ENCODE measurements around the gene TTYH2.

Gene TTYH2

DNA sequence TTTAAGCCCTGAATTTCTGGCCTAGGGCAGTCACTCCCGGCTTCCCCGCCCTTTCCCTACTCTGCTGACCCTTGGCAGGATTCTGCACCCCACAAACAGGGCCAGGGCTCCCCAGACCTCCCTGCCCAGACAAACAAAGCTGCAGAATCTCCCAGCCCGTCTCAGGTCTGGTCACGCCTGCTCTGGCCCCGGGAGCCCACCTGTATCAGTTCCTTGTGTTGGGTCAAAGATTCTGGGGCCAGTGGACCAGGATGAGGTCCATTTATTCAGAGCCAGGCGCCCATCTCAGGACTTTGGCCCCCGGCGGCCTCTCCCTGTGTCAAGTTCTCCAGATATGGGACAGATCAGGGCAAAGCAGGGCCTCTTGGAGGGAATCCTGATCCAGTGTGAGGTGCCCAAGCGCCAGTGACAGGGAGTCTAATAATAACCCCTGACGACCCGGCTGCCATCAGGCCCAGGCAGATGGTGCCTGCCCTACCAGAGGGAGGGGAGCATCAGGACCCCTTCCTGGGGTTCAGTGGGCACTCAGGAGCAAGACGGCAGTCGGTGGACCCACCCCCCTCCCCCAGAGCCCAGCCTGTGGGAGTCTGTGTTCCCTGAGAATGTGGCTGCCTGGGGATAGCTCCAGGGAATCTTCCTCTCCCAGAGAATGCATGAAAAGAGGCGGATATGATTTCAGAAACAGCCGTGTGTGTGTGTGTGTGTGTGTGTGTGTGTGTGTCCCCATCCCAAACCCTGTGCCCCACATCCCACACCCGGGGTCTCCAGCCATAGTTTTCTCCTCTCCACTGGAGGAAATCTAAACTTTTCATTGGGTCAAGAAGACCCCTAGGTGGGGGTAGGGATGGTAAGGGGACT lies 1.3 kb downstream of the TTYH2 start:
- DNase-seq: peak in 6 of 51 donors; percentile 21 to 57 (median 36)

- DNase-seq: peak in 44 of 51 donors; percentile 16 to 80 (median 58)
Measured at GRCh38 chr17:74215342-74215727, 2.0 kb downstream of the TTYH2 start.

DNA sequence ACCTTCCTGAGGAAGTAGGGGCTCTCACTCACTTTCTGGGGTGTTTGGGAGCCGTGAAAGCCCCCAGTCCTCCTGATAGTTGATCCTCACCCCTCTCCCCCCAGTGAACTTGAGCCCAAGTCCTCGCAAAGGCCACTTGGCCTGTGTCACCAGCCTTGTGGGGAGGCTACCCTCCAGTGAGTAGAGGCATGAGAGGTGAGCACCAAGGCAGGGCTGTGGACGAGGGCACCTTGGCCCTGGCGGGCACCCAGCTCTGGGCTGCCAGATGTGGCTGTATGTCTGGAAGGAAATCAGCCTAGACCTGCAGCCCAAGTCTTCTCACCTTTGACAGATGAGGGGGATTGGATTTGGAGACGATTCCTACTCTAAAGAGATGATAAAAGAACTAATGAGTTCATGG lies 3.1 kb downstream of the TTYH2 start:
- DNase-seq: no peak

DNA sequence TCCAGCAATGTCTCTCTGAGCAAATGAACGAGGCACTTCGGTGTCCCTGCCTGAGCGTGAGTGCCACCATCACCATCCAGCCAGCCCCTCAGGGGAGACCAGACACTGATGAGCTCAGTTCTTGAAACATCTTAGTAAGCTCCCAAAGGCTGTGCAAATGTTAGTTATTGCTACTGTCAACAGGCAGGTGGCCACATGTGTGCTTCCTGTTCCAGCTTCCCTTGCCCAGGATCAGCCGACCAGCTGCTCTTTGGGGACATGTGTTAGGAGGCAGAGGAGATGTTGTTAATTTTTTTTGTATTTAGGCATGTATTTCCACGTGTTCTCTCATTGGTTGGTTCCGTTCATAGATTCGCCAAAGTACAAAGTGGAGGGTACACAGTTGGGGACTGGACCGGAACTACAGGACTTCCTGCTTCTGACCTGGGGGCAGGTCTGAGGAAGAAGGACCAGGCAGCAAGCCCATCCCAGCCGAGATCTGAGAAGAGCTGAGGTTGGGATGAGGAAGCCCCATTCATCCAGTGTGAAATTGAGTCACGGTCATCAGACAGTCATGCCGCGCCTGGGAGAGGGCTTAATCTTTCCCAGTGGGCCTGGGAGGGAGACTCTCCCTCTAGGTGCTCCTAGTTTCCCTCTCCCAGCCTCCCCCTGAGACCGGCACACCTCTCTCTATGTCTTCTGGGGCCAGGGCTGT lies 3.8 kb downstream of the TTYH2 start:
- DNase-seq: no peak

GRCh38 chr17:74217888-74218287 lies 4.5 kb downstream of the TTYH2 start:
- no peak for DNase-seq

GRCh38 chr17:74218436-74218835 lies 5.1 kb downstream of the TTYH2 start:
- no peak for DNase-seq

- DNase-seq: no peak
Measured at GRCh38 chr17:74219576-74220133, 6.3 kb downstream of the TTYH2 start.

DNA sequence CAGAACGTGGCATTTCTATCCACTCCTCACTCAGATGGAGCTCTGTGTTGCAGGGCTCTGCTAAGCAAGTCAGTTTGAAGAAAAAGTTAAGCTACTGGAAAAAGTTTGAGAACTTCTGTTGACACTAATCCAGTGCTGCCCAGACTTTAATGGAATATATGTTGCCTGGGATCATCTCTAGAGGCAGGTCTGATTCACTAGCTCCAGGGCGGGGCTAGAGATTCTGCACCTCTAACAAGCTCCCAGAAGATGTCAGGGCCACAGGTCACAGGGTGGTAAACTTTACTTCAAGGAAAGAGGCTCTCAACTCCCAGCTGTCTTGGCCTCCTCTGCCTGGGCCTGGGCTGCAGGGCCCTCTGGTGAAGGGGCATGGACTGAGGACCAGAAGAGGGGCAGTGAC lies 6.8 kb downstream of the TTYH2 start:
- DNase-seq: no peak

DNA sequence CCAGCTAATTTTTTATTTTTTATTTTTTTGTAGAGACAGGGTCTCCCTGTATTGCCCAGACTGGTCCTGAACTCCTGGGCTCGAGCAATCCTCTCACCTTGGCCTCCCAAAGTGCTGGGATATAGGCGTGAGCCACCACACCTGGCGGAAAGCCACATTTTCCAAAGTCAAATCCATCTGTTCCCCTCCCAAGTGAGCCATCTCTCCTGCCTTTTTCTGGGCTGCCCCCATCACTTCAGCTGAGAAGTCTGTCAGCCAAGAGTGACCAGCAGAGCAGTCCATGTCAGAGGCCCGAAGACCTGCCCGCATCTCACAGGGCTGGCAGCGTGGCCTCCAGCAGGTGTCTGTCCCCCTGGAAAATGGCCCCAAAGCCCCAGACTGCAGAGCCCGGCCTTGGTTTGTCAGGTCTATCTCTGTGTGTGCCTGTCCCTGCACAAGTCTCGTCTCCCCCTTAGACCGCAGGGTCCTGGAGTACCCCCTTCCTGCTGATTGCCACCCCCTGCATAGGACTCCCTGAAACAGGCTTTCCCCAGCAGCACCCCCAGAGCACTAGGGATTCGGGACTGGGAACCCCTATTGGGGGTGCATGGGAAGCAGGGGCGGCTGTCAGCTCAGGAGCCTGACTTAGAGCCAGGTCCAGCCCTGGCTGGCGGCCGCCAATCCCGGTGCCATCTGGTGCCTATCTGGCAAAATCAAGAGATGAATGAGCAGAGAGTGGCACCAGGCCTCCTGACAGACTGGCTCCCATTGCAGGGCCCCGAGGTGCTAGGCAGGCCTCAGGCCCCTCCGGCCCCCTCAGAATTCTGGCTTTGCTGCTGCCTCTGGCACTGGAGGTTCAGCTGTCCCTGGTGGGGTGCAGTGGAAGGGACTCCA lies 7.8 kb downstream of the TTYH2 start:
- DNase-seq: no peak

- DNase-seq: no peak
Measured at GRCh38 chr17:74222399-74222798, 9.0 kb downstream of the TTYH2 start.

DNA sequence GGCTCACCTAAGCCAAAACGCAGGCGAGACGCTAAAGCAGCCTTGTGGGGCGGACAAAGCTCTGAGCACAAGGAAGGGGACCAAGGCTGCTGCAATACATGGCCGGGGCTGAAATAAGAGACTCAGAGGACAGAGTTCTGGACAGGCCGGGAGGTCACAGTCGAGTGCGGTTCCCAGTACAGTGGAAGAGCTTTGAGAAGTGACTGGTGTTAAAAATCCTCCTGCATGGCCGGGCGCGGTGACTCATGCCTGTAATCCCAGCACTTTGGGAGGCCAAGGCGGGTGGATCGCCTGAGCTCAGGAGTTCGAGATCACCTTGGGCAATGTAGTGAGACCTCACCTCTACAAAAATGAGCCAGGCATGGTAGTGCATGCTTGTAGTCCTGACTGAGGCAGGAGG lies 10.5 kb downstream of the TTYH2 start:
- DNase-seq: no peak

GRCh38 chr17:74224959-74225725 lies 11.8 kb downstream of the TTYH2 start:
- no peak for DNase-seq

DNA sequence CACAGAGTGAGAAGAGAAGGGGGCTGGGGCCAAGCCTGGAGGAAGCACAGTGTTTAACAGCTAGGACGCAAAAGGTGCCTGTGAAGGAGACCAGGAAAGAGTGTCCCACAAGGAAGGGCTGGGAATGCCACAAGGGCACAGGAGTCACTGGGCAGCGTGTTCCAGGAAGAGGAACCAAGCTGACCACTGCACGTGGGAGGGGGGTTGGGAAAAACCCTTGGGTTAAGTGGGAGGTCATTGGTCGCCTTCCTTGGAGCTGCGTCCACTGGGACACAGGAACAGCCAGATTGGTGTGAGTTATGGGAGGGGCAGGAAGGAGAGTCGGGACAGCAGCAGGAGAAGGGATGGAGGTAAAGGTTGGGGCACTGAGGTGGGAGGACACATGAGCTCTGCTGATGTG lies 12.9 kb downstream of the TTYH2 start:
- DNase-seq: no peak

- no peak for DNase-seq
Measured at GRCh38 chr17:74227271-74228080, 14.1 kb downstream of the TTYH2 start.

DNA sequence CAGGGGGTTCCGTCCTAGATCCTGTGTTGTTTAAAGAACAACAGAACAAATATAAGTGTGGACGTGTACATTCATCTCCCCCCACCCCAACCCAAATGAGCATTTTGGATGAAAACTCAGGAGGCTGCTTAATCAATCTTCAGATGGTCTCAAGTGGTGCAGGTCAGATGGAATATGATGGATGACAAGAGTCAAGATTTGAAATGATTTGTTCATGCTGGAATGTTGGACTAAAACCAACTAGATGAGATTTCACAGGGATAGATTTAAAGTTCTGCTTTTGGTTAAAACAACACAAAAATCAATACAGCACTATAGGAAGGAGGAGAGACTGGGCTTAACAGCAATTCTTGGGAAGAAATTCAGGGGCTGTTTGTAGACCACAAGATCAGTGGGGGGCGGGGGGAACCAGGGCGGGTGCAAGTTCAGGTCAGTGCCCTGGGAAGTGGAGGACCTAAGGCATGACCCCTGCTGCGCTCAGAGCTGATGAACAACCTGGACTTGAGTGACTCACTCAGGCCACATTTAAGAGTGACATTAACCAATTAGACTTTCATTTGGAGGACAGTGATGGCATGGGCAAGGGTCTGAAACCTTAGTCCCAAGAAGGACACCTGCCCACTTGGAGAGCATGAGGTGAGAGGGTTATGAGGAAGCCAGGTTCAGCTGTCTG lies 15.1 kb downstream of the TTYH2 start:
- no peak for DNase-seq

DNA sequence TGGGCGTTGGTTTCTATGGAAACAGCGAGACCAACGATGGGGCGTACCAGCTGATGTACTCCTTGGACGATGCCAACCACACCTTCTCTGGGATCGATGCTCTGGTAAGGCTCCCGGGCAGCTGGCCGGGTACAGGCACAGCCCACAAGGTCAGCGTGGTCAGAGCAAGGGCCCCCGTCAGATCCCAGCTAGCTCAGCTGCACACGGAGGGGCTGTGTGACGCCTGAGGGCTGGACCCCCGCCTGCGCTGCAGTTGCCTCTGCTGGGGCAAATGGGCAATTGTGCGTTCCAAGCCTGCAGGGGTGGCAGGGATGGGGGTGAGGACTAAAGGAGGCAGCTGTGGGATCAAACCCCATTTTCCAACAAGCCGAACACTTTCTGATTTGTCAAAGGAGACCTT lies 17.5 kb downstream of the TTYH2 start:
- DNase-seq: no peak

GRCh38 chr17:74231928-74232907 lies 18.8 kb downstream of the TTYH2 start:
- no peak for DNase-seq

- no peak for DNase-seq
Measured at GRCh38 chr17:74233937-74234336, 20.6 kb downstream of the TTYH2 start.

Data from hypothalamus (tissue), 51 donors.